Neural progenitor cell (in vitro differentiated cells): Measurements from ENCODE around the gene FAM174A. TPM values are rescaled to one million over a fixed set of nuclear protein-coding genes. Genes with fewer than 3 reads are reported as not detected.

Source experiments
- DNase-seq: peaks from one replicate; pipeline ENCODE4 v3.0.0-alpha.2; 2016; ENCODE audit warnings: low spot score
- H2AFZ ChIP-seq: fragments of 200-600 bp; sonication (generic); replicated peaks from 2 replicates; pipeline ENCODE4 v1.6.1; 2016; ENCODE audit warnings: antibody characterized with exemption
- H3F3A ChIP-seq: fragments of 200-600 bp; sonication (generic); 2 replicates; pipeline ENCODE4 v1.6.1; 2016; ENCODE audit warnings: antibody characterized with exemption, low read depth
- H3K27ac ChIP-seq: fragments of 200-600 bp; sonication (generic); 2 replicates; pipeline ENCODE4 v1.5.1; 2016; ENCODE audit warnings: mild to moderate bottlenecking
- H3K27me3 ChIP-seq: fragments of 200-600 bp; sonication (generic); 2 replicates; pipeline ENCODE4 v1.6.1; 2016; ENCODE audit warnings: mild to moderate bottlenecking, moderate library complexity
- H3K36me3 ChIP-seq: fragments of 200-600 bp; sonication (generic); 2 replicates; pipeline ENCODE4 v1.5.1; 2016
- H3K4me1 ChIP-seq: fragments of 200-600 bp; sonication (generic); 2 replicates; pipeline ENCODE4 v1.6.1; 2016; ENCODE audit warnings: mixed run types
- H3K4me2 ChIP-seq: fragments of 200-600 bp; sonication (generic); 2 replicates; pipeline ENCODE4 v1.6.1; 2016
- H3K4me3 ChIP-seq: fragments of 200-600 bp; sonication (generic); 2 replicates; pipeline ENCODE4 v1.5.1; 2016
- H3K79me2 ChIP-seq: fragments of 200-600 bp; sonication (generic); 2 replicates; pipeline ENCODE4 v1.6.1; 2016; ENCODE audit warnings: low read depth
- H3K9ac ChIP-seq: fragments of 200-600 bp; sonication (generic); 2 replicates; pipeline ENCODE4 v1.6.1; 2016
- H3K9me3 ChIP-seq: fragments of 200-600 bp; sonication (generic); 2 replicates; pipeline ENCODE4 v1.5.1; 2016; ENCODE audit warnings: low read depth
- H4K20me1 ChIP-seq: fragments of 200-600 bp; sonication (generic); 2 replicates; pipeline ENCODE4 v1.6.1; 2016; ENCODE audit warnings: low read depth
- H3K27ac Mint-ChIP-seq: 3 replicates; pipeline ENCODE4 v1.8.0; 2021; ENCODE audit warnings: mixed read lengths
- H3K27me3 Mint-ChIP-seq: 2 replicates; pipeline ENCODE4 v1.8.0; 2022; ENCODE audit warnings: low read depth, mild to moderate bottlenecking, inconsistent platforms, moderate library complexity, mixed read lengths; ENCODE audit not compliant: insufficient read depth
- H3K36me3 Mint-ChIP-seq: 3 replicates; pipeline ENCODE4 v1.8.0; 2021; ENCODE audit warnings: mixed read lengths
- H3K4me1 Mint-ChIP-seq: 3 replicates; pipeline ENCODE4 v1.8.0; 2021; ENCODE audit warnings: mixed read lengths
- H3K4me3 Mint-ChIP-seq: 3 replicates; pipeline ENCODE4 v1.8.0; 2021; ENCODE audit warnings: mild to moderate bottlenecking, moderate library complexity, mixed read lengths
- H3K9me3 Mint-ChIP-seq: 3 replicates; pipeline ENCODE4 v1.8.0; 2020; ENCODE audit warnings: mixed read lengths
- CTCF ChIP-seq: fragments of 200-600 bp; sonication (generic); IDR thresholded peaks from 2 replicates; pipeline ENCODE4 v1.5.1; 2017; ENCODE audit warnings: antibody characterized with exemption, mild to moderate bottlenecking
- EZH2 ChIP-seq: fragments of 200-600 bp; sonication (generic); IDR thresholded peaks from 2 replicates; pipeline ENCODE4 v1.6.1; 2017; ENCODE audit warnings: antibody characterized with exemption, mild to moderate bottlenecking, moderate library complexity
- EZH2phosphoT487 ChIP-seq: fragments of 200-600 bp; sonication (generic); IDR thresholded peaks from 2 replicates; pipeline ENCODE4 v1.6.1; 2017; ENCODE audit warnings: antibody characterized with exemption
- total RNA-seq: library from RNA; depleted of rRNA; stranded (reverse); fragments of >200 nt; gene quantifications from 2 replicates; pipeline ENCODE4 v1.2.3, GENCODE V29; 2015; ENCODE audit warnings: low replicate concordance

FAM174A gene
- total RNA-seq, 1 donor from 2014 or later, result 7.8 TPM

GRCh38 chr5:100520348-100520747 lies 14.8 kb upstream of the FAM174A start:
- H3K9me3 Mint-ChIP-seq, result peaks cover 36% of the 10 kb centered on the region

GRCh38 chr5:100537946-100538345 lies 2.8 kb downstream of the FAM174A start:
- Histone ChIP-seq H3K9ac (no peak overlapping the region), H2AFZ (no peak overlapping the region), H3K4me3 (no peak overlapping the region), H3K79me2 (peaks cover 6% of the 10 kb centered on the region), H3K4me1 (peaks cover 13% of the 10 kb centered on the region), H4K20me1 (no peaks in the 10 kb centered on the region), H3K9me3 (no peaks in the 10 kb centered on the region), H3K36me3 (no peaks in the 10 kb centered on the region), H3K4me2 (no peak overlapping the region), H3K27ac (no peak overlapping the region), H3K27me3 (no peaks in the 10 kb centered on the region), H3F3A (no peaks in the 10 kb centered on the region)
- H3K4me1 Mint-ChIP-seq, result peaks cover 17% of the 10 kb centered on the region
- H3K4me3 Mint-ChIP-seq, result no peak overlapping the region
- peaks cover 4% of the 10 kb centered on the region for H3K9me3 Mint-ChIP-seq
- H3K27ac Mint-ChIP-seq, result no peak overlapping the region
- no peak for TF ChIP-seq EZH2phosphoT487
- TF ChIP-seq EZH2, result no peak
- TF ChIP-seq CTCF, result no peak
- H3K27me3 Mint-ChIP-seq, result no peaks in the 10 kb centered on the region
- DNase-seq, result no peak
- peaks cover 4% of the 10 kb centered on the region for H3K36me3 Mint-ChIP-seq

More at GRCh38 chr5:100520348-100520747, 14.8 kb upstream of the FAM174A start:
- Histone ChIP-seq H3K9me3 (no peaks in the 10 kb centered on the region), H3K36me3 (no peaks in the 10 kb centered on the region), H3K4me2 (no peak overlapping the region), H3K9ac (no peak overlapping the region), H4K20me1 (no peaks in the 10 kb centered on the region), H3K27me3 (no peaks in the 10 kb centered on the region), H3K4me3 (no peak overlapping the region), H3F3A (no peaks in the 10 kb centered on the region), H3K27ac (no peak overlapping the region), H3K4me1 (no peaks in the 10 kb centered on the region), H3K79me2 (no peaks in the 10 kb centered on the region), H2AFZ (no peak overlapping the region)
- peak; percentile 19 for DNase-seq
- Mint-ChIP-seq H3K27me3 (peaks cover 2% of the 10 kb centered on the region), H3K36me3 (peaks cover 1% of the 10 kb centered on the region), H3K4me1 (no peaks in the 10 kb centered on the region), H3K4me3 (no peak overlapping the region), H3K27ac (no peak overlapping the region)
- TF ChIP-seq EZH2 (no peak), EZH2phosphoT487 (no peak), CTCF (peak; percentile 59)

- peaks cover 11% of the 10 kb centered on the region for H3K4me1 ChIP-seq
- H3F3A ChIP-seq, result no peaks in the 10 kb centered on the region
- H3K4me3 Mint-ChIP-seq, result no peak overlapping the region
- no peak overlapping the region for H3K4me2 ChIP-seq
- H3K27ac ChIP-seq, result no peak overlapping the region
- no peaks in the 10 kb centered on the region for H3K9me3 Mint-ChIP-seq
- H3K4me1 Mint-ChIP-seq, result peaks cover 17% of the 10 kb centered on the region
- no peaks in the 10 kb centered on the region for H3K36me3 ChIP-seq
- H3K9ac ChIP-seq, result no peak overlapping the region
- H2AFZ ChIP-seq, result no peak overlapping the region
- H3K36me3 Mint-ChIP-seq, result no peaks in the 10 kb centered on the region
- H3K27me3 ChIP-seq, result no peaks in the 10 kb centered on the region
- H3K79me2 ChIP-seq, result peaks cover 6% of the 10 kb centered on the region
- H3K9me3 ChIP-seq, result no peaks in the 10 kb centered on the region
- no peaks in the 10 kb centered on the region for H4K20me1 ChIP-seq
- no peak for DNase-seq
- no peaks in the 10 kb centered on the region for H3K27me3 Mint-ChIP-seq
- no peak for TF ChIP-seq EZH2phosphoT487
- TF ChIP-seq CTCF, result no peak
- TF ChIP-seq EZH2, result no peak
- H3K4me3 ChIP-seq, result no peak overlapping the region
- H3K27ac Mint-ChIP-seq, result no peak overlapping the region
Observed at GRCh38 chr5:100539519-100539918, 4.3 kb downstream of the FAM174A start.
